ENCODE measurements around the gene DRAM2. TPM values are rescaled to one million over a fixed set of nuclear protein-coding genes. Genes with fewer than 3 reads are reported as not detected.

DRAM2 gene
- total and polyA plus RNA-seq, 2 of the 13 experiments (the other 11 are each of a cell fraction or from before 2014, with no cell fraction given) = 33.2 to 123 TPM

GRCh38 chr1:111099289-111099688 is 40.6 kb downstream of the DRAM2 start:
- Histone ChIP-seq H4K20me1 (ENCODE audit: insufficient read depth, low read length) (no peaks in the 10 kb centered on the region), H3K27me3 (ENCODE audit: control insufficient read depth in 1 of 2, insufficient read depth in 2 of 2, low read length in 2 of 2) (no peaks in the 10 kb centered on the region), H3K9ac (ENCODE audit: insufficient read depth, low read depth, low read length) (no peak overlapping the region), H3K36me3 (replicated peaks in 1 of 2; ENCODE audit: control insufficient read depth in 1 of 2, insufficient read depth in 2 of 2, low read length in 2 of 2) (no peaks in the 10 kb centered on the region), H3K27ac (ENCODE audit: extremely low read length, insufficient read depth, low read length) (no peak overlapping the region), H2AFZ (ENCODE audit: low read length) (no peak overlapping the region), H3K79me2 (ENCODE audit: insufficient read depth, low read length) (no peaks in the 10 kb centered on the region), H3K4me3 (replicated peaks in 1 of 3; ENCODE audit: insufficient read depth in 1 of 3, low read depth in 2 of 3, low read length in 3 of 3) (no peak overlapping the region), H3K9me3 (ENCODE audit: low read length) (peaks cover 18% of the 10 kb centered on the region), H3K4me1 (ENCODE audit: insufficient read depth, low read length) (peaks cover 31% of the 10 kb centered on the region), H3K4me2 (ENCODE audit: low read depth, low read length) (no peak overlapping the region)
- BruUV-seq (replicated peaks) = no TSS peak
- DNase-seq (ENCODE audit: low spot score) = peak; percentile 37
- ChIA-PET POLR2A (no interaction called here), CTCF (ENCODE audit: low intra/inter-chr PET ratio, low total read pairs) (no interaction called here)
- WGBS (ENCODE audit: low lambda C conversion rate) = 78% methylated on average over 1 of the region's 1 CpG
- in situ Hi-C loops (cut with HindIII; ENCODE audit: extremely low pct_ligation_motif_present, low pct_unique_long_range_greater_than_20kb) (no loop called here), intact Hi-C loops (cut with micrococcal nuclease; ENCODE audit: unreplicated experiment) (no loop called here)
- no peak for FAIRE-seq
- ATAC-seq = peak; percentile 57; the same call in 2 of the 3 replicates
- TF ChIP-seq ZNF335 (CRISPR knock-in tag; IDR thresholded peaks at IDR 0.05) (no peak), ARNTL (CRISPR knock-in tag; IDR thresholded peaks at IDR 0.05) (no peak), ZNF615 (CRISPR knock-in tag; IDR thresholded peaks at IDR 0.05; ENCODE audit: borderline replicate concordance) (no peak), PCBP2 (optimal IDR thresholded peaks at IDR 0.05; ENCODE audit: low read depth, low read length, poor library complexity, severe bottlenecking) (no peak), FOXA3 (CRISPR knock-in tag; IDR thresholded peaks at IDR 0.05) (peak; percentile 29; the same call in 1 of the 2 replicates), ZNF441 (CRISPR knock-in tag; IDR thresholded peaks at IDR 0.05; ENCODE audit: borderline replicate concordance) (no peak), MAFK (conservative IDR thresholded peaks at IDR 0.05 in 1 of 2, IDR thresholded peaks at IDR 0.05 in 1 of 2; ENCODE audit: low read length in 2 of 2) (no peak), SOX5 (CRISPR knock-in tag; IDR thresholded peaks at IDR 0.05; ENCODE audit: borderline replicate concordance) (peak; percentile 69; the same call in 1 of the 2 replicates), FOXA1 (IDR thresholded peaks at IDR 0.05) (no peak), FOXA1 (CRISPR knock-in tag; IDR thresholded peaks at IDR 0.05) (peak; percentile 25; the same call in 1 of the 2 replicates), FOXP1 (IDR thresholded peaks at IDR 0.05) (no peak), FOXP1 (CRISPR knock-in tag; IDR thresholded peaks at IDR 0.05) (peak; percentile 45), TBL1XR1 (IDR thresholded peaks at IDR 0.05; ENCODE audit: borderline replicate concordance, low read length, partially characterized antibody) (no peak), ZBTB33 (CRISPR knock-in tag; IDR thresholded peaks at IDR 0.05) (no peak; the same call in 1 of the 2 replicates), HNRNPL (IDR thresholded peaks at IDR 0.05; ENCODE audit: low read depth, low read length) (no peak), CAMTA2 (CRISPR knock-in tag; IDR thresholded peaks at IDR 0.05; ENCODE audit: borderline replicate concordance) (no peak), LBX2 (CRISPR knock-in tag; IDR thresholded peaks at IDR 0.05; ENCODE audit: borderline replicate concordance) (no peak), ZBTB2 (CRISPR knock-in tag; IDR thresholded peaks at IDR 0.05; ENCODE audit: low read depth) (no peak), FOXK2 (IDR thresholded peaks at IDR 0.05) (no peak), ZNF879 (CRISPR knock-in tag; IDR thresholded peaks at IDR 0.05) (no peak), ZNF362 (CRISPR knock-in tag; IDR thresholded peaks at IDR 0.05; ENCODE audit: borderline replicate concordance) (no peak), NFKBIZ (CRISPR knock-in tag; IDR thresholded peaks at IDR 0.05) (no peak), BORCS8-MEF2B (CRISPR knock-in tag; IDR thresholded peaks at IDR 0.05) (no peak), SETDB1 (CRISPR knock-in tag; IDR thresholded peaks at IDR 0.05; ENCODE audit: borderline replicate concordance) (peak; percentile 88; the same call in 1 of the 2 replicates)
